Subcutaneous abdominal adipose tissue (tissue), 5 donors: ENCODE results near the gene SERPINA5.

Experiments used
- H3K27ac ChIP-seq: one replicate; pipeline ENCODE4 v1.7.0; 2013; ENCODE audit warnings: low read depth, mild to moderate bottlenecking, inconsistent platforms, low read length, moderate library complexity
- H3K27me3 ChIP-seq, 5 donors: one replicate each; pipeline ENCODE4 v1.7.0; 2013; ENCODE audit warnings: low read length in 5 of 5, inconsistent platforms in 1 of 5; ENCODE audit not compliant: control insufficient read depth in 5 of 5, insufficient read depth in 4 of 5
- H3K36me3 ChIP-seq, 5 donors: one replicate each; pipeline ENCODE4 v1.7.0; 2013; ENCODE audit warnings: low read length in 5 of 5; ENCODE audit not compliant: control insufficient read depth in 5 of 5, insufficient read depth in 5 of 5
- H3K4me1 ChIP-seq, 5 donors: one replicate each; pipeline ENCODE4 v1.7.0; 2013; ENCODE audit warnings: low read length in 5 of 5, mild to moderate bottlenecking in 3 of 5, moderate library complexity in 1 of 5; ENCODE audit not compliant: control insufficient read depth in 5 of 5, insufficient read depth in 5 of 5
- H3K4me3 ChIP-seq, 5 donors: one replicate each; pipeline ENCODE4 v1.7.0; 2013; ENCODE audit warnings: low read length in 5 of 5, low read depth in 1 of 5
- H3K9ac ChIP-seq, 5 donors: one replicate each; pipeline ENCODE4 v1.7.0; 2013; ENCODE audit warnings: low read length in 5 of 5, mild to moderate bottlenecking in 4 of 5, moderate library complexity in 3 of 5
- H3K9me3 ChIP-seq, 5 donors: one replicate each; pipeline ENCODE4 v1.7.0; 2013; ENCODE audit warnings: low read length in 5 of 5; ENCODE audit not compliant: control insufficient read depth in 5 of 5
- donor health status: healthy.
- donor health status: healthy.
- donor health status: healthy.
- donor health status: healthy.
- donor health status: healthy.

Gene SERPINA5

GRCh38 chr14:94562941-94563883 lies 18.0 kb upstream of the SERPINA5 start:
- Histone ChIP-seq H3K4me1 (no peaks in the 10 kb centered on the region), H3K27me3 (peaks cover 0 to 6% (median 0%) of the 10 kb centered on the region in 5 donors), H3K9ac (no peak overlapping the region), H3K4me3 (no peak overlapping the region), H3K36me3 (no peaks in the 10 kb centered on the region), H3K27ac (no peak overlapping the region), H3K9me3 (no peaks in the 10 kb centered on the region)

GRCh38 chr14:94564381-94564780 lies 16.8 kb upstream of the SERPINA5 start:
- Histone ChIP-seq H3K27ac (no peak overlapping the region), H3K9me3 (no peaks in the 10 kb centered on the region), H3K27me3 (peaks cover 0 to 6% (median 0%) of the 10 kb centered on the region in 5 donors), H3K9ac (no peak overlapping the region), H3K36me3 (no peaks in the 10 kb centered on the region), H3K4me3 (no peak overlapping the region), H3K4me1 (no peaks in the 10 kb centered on the region)

- Histone ChIP-seq H3K4me3 (no peak overlapping the region), H3K36me3 (no peaks in the 10 kb centered on the region), H3K9me3 (no peaks in the 10 kb centered on the region), H3K9ac (no peak overlapping the region), H3K27me3 (peaks cover 0 to 8% (median 0%) of the 10 kb centered on the region in 5 donors), H3K4me1 (peaks cover 0 to 10% (median 7%) of the 10 kb centered on the region in 5 donors), H3K27ac (no peak overlapping the region)
These were observed 13.0 kb upstream of the SERPINA5 start for GRCh38 chr14:94568186-94568585.

- Histone ChIP-seq H3K4me1 (peaks cover 0 to 10% (median 7%) of the 10 kb centered on the region in 5 donors), H3K27me3 (peaks cover 0 to 3% (median 0%) of the 10 kb centered on the region in 5 donors), H3K4me3 (no peak overlapping the region), H3K36me3 (no peaks in the 10 kb centered on the region), H3K9ac (no peak overlapping the region), H3K27ac (no peak overlapping the region), H3K9me3 (no peaks in the 10 kb centered on the region)
These were observed 11.7 kb upstream of the SERPINA5 start for GRCh38 chr14:94569381-94570001.

GRCh38 chr14:94570002-94570400 lies 11.2 kb upstream of the SERPINA5 start:
- H3K4me3 ChIP-seq: no peak overlapping the region
- H3K27me3 ChIP-seq: peaks cover 0 to 3% (median 0%) of the 10 kb centered on the region in 5 donors
- H3K4me1 ChIP-seq: peaks cover 0 to 10% (median 7%) of the 10 kb centered on the region in 5 donors
- H3K27ac ChIP-seq: no peak overlapping the region
- no peak overlapping the region for H3K9ac ChIP-seq
- no peaks in the 10 kb centered on the region for H3K36me3 ChIP-seq
- H3K9me3 ChIP-seq: no peaks in the 10 kb centered on the region

- Histone ChIP-seq H3K9me3 (no peaks in the 10 kb centered on the region), H3K27me3 (peaks cover 0 to 3% (median 0%) of the 10 kb centered on the region in 5 donors), H3K4me1 (peaks cover 0 to 10% (median 7%) of the 10 kb centered on the region in 5 donors), H3K9ac (no peak overlapping the region), H3K4me3 (no peak overlapping the region), H3K27ac (no peak overlapping the region), H3K36me3 (no peaks in the 10 kb centered on the region)
These were observed 10.8 kb upstream of the SERPINA5 start for GRCh38 chr14:94570440-94570839.

GRCh38 chr14:94571395-94571794 lies 9.8 kb upstream of the SERPINA5 start:
- Histone ChIP-seq H3K9ac (no peak overlapping the region), H3K4me3 (no peak overlapping the region), H3K9me3 (no peaks in the 10 kb centered on the region), H3K27me3 (peaks cover 0 to 4% (median 2%) of the 10 kb centered on the region in 5 donors), H3K36me3 (no peaks in the 10 kb centered on the region), H3K27ac (no peak overlapping the region), H3K4me1 (peaks cover 0 to 10% (median 7%) of the 10 kb centered on the region in 5 donors)

GRCh38 chr14:94571950-94572349 lies 9.3 kb upstream of the SERPINA5 start:
- Histone ChIP-seq H3K27me3 (peaks cover 0 to 7% (median 3%) of the 10 kb centered on the region in 5 donors), H3K9ac (no peak overlapping the region), H3K9me3 (no peaks in the 10 kb centered on the region), H3K27ac (no peak overlapping the region), H3K4me3 (no peak overlapping the region), H3K36me3 (no peaks in the 10 kb centered on the region), H3K4me1 (peaks cover 0 to 10% (median 7%) of the 10 kb centered on the region in 5 donors)

GRCh38 chr14:94572637-94573303 lies 8.5 kb upstream of the SERPINA5 start:
- no peak overlapping the region for H3K27ac ChIP-seq

More at GRCh38 chr14:94572637-94573303, 8.5 kb upstream of the SERPINA5 start:
- Histone ChIP-seq H3K27me3 (peaks cover 0 to 7% (median 3%) of the 10 kb centered on the region in 5 donors), H3K36me3 (no peaks in the 10 kb centered on the region), H3K4me3 (no peak overlapping the region), H3K9ac (no peak overlapping the region), H3K4me1 (peaks cover 0 to 10% (median 7%) of the 10 kb centered on the region in 5 donors), H3K9me3 (no peaks in the 10 kb centered on the region)
